ENCODE measurements around the gene PSMD11. TPM values are rescaled to one million over a fixed set of nuclear protein-coding genes. Genes with fewer than 3 reads are reported as not detected.

PSMD11 gene
- polyA plus RNA-seq, 2 of the 4 experiments (the other 2 are of a cell fraction) = 195 to 228 TPM

GRCh38 chr17:32491371-32492263 lies 47.3 kb downstream of the PSMD11 start:
- POLR2A ChIA-PET = no interaction called here
- TF ChIP-seq ELK1 (IDR thresholded peaks at IDR 0.05; ENCODE audit: low read depth, low read length) (no peak), GATA3 (IDR thresholded peaks at IDR 0.05; ENCODE audit: borderline replicate concordance) (no peak), ZSCAN20 (CRISPR knock-in tag; IDR thresholded peaks at IDR 0.05) (no peak), ZFP36 (IDR thresholded peaks at IDR 0.05; ENCODE audit: borderline replicate concordance, partially characterized antibody) (no peak), RAD21 (conservative IDR thresholded peaks at IDR 0.05 in 1 of 2, IDR thresholded peaks at IDR 0.05 in 1 of 2) (no peak), FOSL2 (IDR thresholded peaks at IDR 0.05) (no peak), FOSL2 (CRISPR knock-in tag; IDR thresholded peaks at IDR 0.05) (no peak), FOXS1 (CRISPR knock-in tag; IDR thresholded peaks at IDR 0.05) (no peak), CBX8 (IDR thresholded peaks at IDR 0.05) (no peak), RFX5 (IDR thresholded peaks at IDR 0.05) (no peak), MAFK (IDR thresholded peaks at IDR 0.05; ENCODE audit: partially characterized antibody) (no peak), KDM5A (IDR thresholded peaks at IDR 0.05) (no peak), BCL3 (IDR thresholded peaks at IDR 0.05) (no peak)
- H3K4me3 ChIP-seq = no peak overlapping the region
- CTCF ChIA-PET = interaction anchor here (0.6 to 23.7 kb wide), 10 partner anchors 9 to 184 kb away, joined by 3 to 298 read pairs (median 4); partner anchors contain the start of gene PSMD11
- DNase-seq (ENCODE audit: low read depth in 1 of 2, low spot score in 1 of 2) (no peak), ATAC-seq (no peak), FAIRE-seq (no peak)
- H3K4me1 ChIP-seq = peaks cover 11% of the 10 kb centered on the region
- H3K9me3 ChIP-seq = no peaks in the 10 kb centered on the region
- no peak overlapping the region for H3K27ac ChIP-seq
- no peak overlapping the region for H3K4me2 ChIP-seq
- 81% methylated on average over 18 of the region's 21 CpGs for WGBS (ENCODE audit: missing lambda C conversion rate)

- no peak overlapping the region for H3K4me3 ChIP-seq
- no peak for DNase-seq (ENCODE audit: low read depth in 1 of 2, low spot score in 1 of 2)
- no peak for FAIRE-seq
- H3K27ac ChIP-seq = no peak overlapping the region
- WGBS (ENCODE audit: missing lambda C conversion rate) = 78% methylated on average over 4 of the region's 4 CpGs
- no peak for ATAC-seq
- no peaks in the 10 kb centered on the region for H3K9me3 ChIP-seq
- POLR2A ChIA-PET = no interaction called here
- CTCF ChIA-PET = interaction anchor here (0.8 to 23.7 kb wide), 5 partner anchors 9 to 167 kb away, joined by 3 to 298 read pairs (median 4); no protein-coding TSS in a partner anchor
- peaks cover 12% of the 10 kb centered on the region for H3K4me1 ChIP-seq
- H3K4me2 ChIP-seq = no peak overlapping the region
- TF ChIP-seq GATA3 (IDR thresholded peaks at IDR 0.05; ENCODE audit: borderline replicate concordance) = no peak
- no peak for TF ChIP-seq EHF (CRISPR knock-in tag; IDR thresholded peaks at IDR 0.05)
- TF ChIP-seq RNF2 (IDR thresholded peaks at IDR 0.05; ENCODE audit: borderline replicate concordance, low read depth) = no peak
- TF ChIP-seq CEBPB (IDR thresholded peaks at IDR 0.05) = no peak
- TF ChIP-seq TP53 (CRISPR knock-in tag; IDR thresholded peaks at IDR 0.05) = no peak
- no peak for TF ChIP-seq JUN (IDR thresholded peaks at IDR 0.05)
- TF ChIP-seq ELK1 (IDR thresholded peaks at IDR 0.05; ENCODE audit: low read depth, low read length) = no peak
- no peak for TF ChIP-seq ZSCAN20 (CRISPR knock-in tag; IDR thresholded peaks at IDR 0.05)
- TF ChIP-seq ZNF302 (CRISPR knock-in tag; IDR thresholded peaks at IDR 0.05) = no peak
- TF ChIP-seq HMGXB4 (CRISPR knock-in tag; IDR thresholded peaks at IDR 0.05; ENCODE audit: borderline replicate concordance) = no peak
- no peak for TF ChIP-seq EP300 (IDR thresholded peaks at IDR 0.05)
- TF ChIP-seq TFCP2L1 (CRISPR knock-in tag; IDR thresholded peaks at IDR 0.05) = no peak
- no peak for TF ChIP-seq CBX8 (IDR thresholded peaks at IDR 0.05)
- TF ChIP-seq FOSL2 (IDR thresholded peaks at IDR 0.05) = no peak
- no peak for TF ChIP-seq FOSL2 (CRISPR knock-in tag; IDR thresholded peaks at IDR 0.05)
- TF ChIP-seq MAZ (IDR thresholded peaks at IDR 0.05; ENCODE audit: borderline replicate concordance, low read depth, low read length) = no peak
- TF ChIP-seq REST (IDR thresholded peaks at IDR 0.05) = no peak
- no peak for TF ChIP-seq RAD21 (conservative IDR thresholded peaks at IDR 0.05 in 1 of 2, IDR thresholded peaks at IDR 0.05 in 1 of 2)
- no peak for TF ChIP-seq HOXA7 (CRISPR knock-in tag; IDR thresholded peaks at IDR 0.05)
Measured at GRCh38 chr17:32492264-32492589, 47.9 kb downstream of the PSMD11 start.

Measured in A549 (cell line).